ENCODE measurements around the gene COL23A1. TPM values are rescaled to one million over a fixed set of nuclear protein-coding genes. Genes with fewer than 3 reads are reported as not detected.

The COL23A1 gene
- total and polyA plus RNA-seq, 3 experiments from 2014 or later, result 0.20 to 0.28 TPM; not detected in 1

DNA sequence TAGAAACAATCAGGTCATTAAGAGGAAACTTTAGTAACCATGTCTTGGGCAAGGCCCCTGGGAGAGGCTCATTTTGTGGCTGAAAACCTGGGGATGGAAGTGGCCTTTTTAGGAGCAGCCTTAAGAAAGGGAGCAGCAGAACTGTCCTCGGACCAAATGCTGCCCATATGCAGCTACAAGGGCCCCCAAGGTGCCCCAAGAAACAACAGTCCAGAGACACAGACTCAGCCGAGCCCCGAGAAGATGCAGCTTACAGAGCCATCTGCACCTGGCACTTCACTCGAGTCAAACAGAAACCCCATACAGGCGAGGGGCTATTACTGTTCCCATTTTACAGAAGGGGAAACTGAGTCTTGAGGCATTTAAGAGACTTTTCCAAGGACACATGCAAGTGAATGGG, 58.0 kb downstream of the COL23A1 start:
- no peaks in the 10 kb centered on the region for H3K27me3 ChIP-seq (ENCODE audit: insufficient read depth, low read length, poor library complexity, severe bottlenecking)
- Mint-ChIP-seq H3K4me1 (no peaks in the 10 kb centered on the region), H3K9me3 (no peaks in the 10 kb centered on the region), H3K4me3 (no peak overlapping the region), H3K27me3 (peaks cover 4 to 10% of the 10 kb centered on the region in 2 donors), H3K27ac (no peak overlapping the region), H3K36me3 (no peaks in the 10 kb centered on the region)
- no peaks in the 10 kb centered on the region for H3K36me3 ChIP-seq (ENCODE audit: insufficient read depth, low read length)
- no peak for DNase-seq
- no peaks in the 10 kb centered on the region for H3K9me3 ChIP-seq (ENCODE audit: low read length)
- no peaks in the 10 kb centered on the region for H3K4me1 ChIP-seq (ENCODE audit: insufficient read depth, low read length)
- POLR2A ChIA-PET, result no interaction called here
- CTCF ChIA-PET, result interaction anchor here (1.4 kb wide), 1 partner anchor 8 kb away, joined by 3 read pairs; no protein-coding TSS in a partner anchor
- H3K4me3 ChIP-seq (ENCODE audit: low read length), result no peak overlapping the region
- no peak overlapping the region for H3K27ac ChIP-seq (ENCODE audit: low read depth, low read length)

DNA sequence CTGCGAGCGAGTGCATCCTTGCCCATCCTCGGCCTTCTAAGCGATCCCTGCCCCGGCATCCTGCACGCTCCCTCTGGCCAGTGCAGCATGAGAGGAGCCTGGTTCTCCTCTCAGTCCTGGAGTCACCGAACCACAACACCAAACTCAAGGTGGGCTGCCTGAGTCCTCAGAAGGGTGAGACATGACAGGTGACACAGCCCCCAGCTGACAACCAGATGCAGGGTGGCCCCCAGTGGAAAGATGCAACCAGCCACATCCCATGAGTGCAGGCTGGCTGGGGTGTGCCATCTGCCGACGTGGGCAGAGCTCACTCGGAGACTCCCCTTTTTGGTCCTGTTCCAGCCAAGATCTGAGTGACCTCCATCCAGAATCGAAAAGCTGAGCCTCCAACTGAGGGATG, 58.4 kb downstream of the COL23A1 start:
- no peaks in the 10 kb centered on the region for H3K4me1 ChIP-seq (ENCODE audit: insufficient read depth, low read length)
- no peaks in the 10 kb centered on the region for H3K9me3 Mint-ChIP-seq

DNA sequence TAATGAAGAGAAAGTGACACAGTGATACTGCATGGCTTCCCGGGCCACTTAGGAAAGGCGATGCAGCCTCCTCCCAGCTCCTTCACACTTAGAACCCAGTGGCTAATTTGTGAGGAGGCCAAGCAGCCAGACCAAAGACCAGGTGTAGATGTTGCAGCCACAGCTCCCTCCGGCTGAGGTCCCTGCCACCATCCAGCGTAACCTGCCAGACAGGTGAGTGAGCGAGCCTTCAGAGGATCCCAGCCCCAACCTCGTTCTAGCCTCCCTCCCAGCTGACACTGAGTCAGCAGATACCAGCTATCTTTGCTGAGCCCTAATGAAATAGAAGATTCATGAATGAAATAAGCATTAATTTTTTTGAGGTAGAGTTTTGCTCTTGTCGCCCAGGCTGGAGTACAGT, 59.7 kb downstream of the COL23A1 start:
- Mint-ChIP-seq H3K4me1 (no peaks in the 10 kb centered on the region), H3K36me3 (no peaks in the 10 kb centered on the region), H3K4me3 (no peak overlapping the region), H3K27me3 (peaks cover 4 to 10% of the 10 kb centered on the region in 2 donors), H3K9me3 (no peaks in the 10 kb centered on the region), H3K27ac (no peak overlapping the region)
- Histone ChIP-seq H3K27ac (ENCODE audit: low read depth, low read length) (no peak overlapping the region), H3K4me3 (ENCODE audit: low read length) (no peak overlapping the region), H3K27me3 (ENCODE audit: insufficient read depth, low read length, poor library complexity, severe bottlenecking) (no peaks in the 10 kb centered on the region), H3K36me3 (ENCODE audit: insufficient read depth, low read length) (no peaks in the 10 kb centered on the region), H3K4me1 (ENCODE audit: insufficient read depth, low read length) (no peaks in the 10 kb centered on the region), H3K9me3 (ENCODE audit: low read length) (no peaks in the 10 kb centered on the region)
- no peak for DNase-seq
- ChIA-PET POLR2A (no interaction called here), CTCF (no interaction called here)

More for the DNA sequence above, 58.4 kb downstream of the COL23A1 start:
- no peaks in the 10 kb centered on the region for H3K36me3 ChIP-seq (ENCODE audit: insufficient read depth, low read length)
- no peaks in the 10 kb centered on the region for H3K27me3 ChIP-seq (ENCODE audit: insufficient read depth, low read length, poor library complexity, severe bottlenecking)
- ChIA-PET CTCF (interaction anchor here (1.4 kb wide), 1 partner anchor 8 kb away, joined by 3 read pairs; no protein-coding TSS in a partner anchor), POLR2A (no interaction called here)
- H3K9me3 ChIP-seq (ENCODE audit: low read length), result no peaks in the 10 kb centered on the region
- Mint-ChIP-seq H3K4me1 (no peaks in the 10 kb centered on the region), H3K27ac (no peak overlapping the region), H3K36me3 (no peaks in the 10 kb centered on the region), H3K4me3 (no peak overlapping the region), H3K27me3 (peaks cover 4 to 10% of the 10 kb centered on the region in 2 donors)
- H3K27ac ChIP-seq (ENCODE audit: low read depth, low read length), result no peak overlapping the region
- no peak for DNase-seq
- H3K4me3 ChIP-seq (ENCODE audit: low read length), result no peak overlapping the region

DNA sequence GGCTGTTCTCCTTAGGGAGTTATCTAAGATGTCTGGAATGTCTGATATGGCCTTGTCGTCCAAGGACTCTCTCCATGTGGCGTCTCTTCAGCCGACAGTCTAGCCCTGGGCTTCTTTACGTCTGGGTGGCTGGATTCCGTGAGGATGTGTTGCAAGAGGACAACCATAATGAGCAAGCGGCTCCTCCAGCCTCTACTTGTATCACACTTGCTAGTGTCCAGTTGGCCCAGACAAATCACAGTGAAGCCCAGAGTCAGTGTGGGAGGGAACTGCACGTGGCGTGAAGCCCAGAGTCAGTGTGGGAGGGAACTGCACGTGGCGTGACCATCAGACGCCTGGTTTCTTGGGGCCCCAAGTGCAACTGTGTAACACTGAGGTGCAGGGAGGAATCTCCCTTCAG, 61.1 kb downstream of the COL23A1 start:
- POLR2A ChIA-PET, result no interaction called here

DNA sequence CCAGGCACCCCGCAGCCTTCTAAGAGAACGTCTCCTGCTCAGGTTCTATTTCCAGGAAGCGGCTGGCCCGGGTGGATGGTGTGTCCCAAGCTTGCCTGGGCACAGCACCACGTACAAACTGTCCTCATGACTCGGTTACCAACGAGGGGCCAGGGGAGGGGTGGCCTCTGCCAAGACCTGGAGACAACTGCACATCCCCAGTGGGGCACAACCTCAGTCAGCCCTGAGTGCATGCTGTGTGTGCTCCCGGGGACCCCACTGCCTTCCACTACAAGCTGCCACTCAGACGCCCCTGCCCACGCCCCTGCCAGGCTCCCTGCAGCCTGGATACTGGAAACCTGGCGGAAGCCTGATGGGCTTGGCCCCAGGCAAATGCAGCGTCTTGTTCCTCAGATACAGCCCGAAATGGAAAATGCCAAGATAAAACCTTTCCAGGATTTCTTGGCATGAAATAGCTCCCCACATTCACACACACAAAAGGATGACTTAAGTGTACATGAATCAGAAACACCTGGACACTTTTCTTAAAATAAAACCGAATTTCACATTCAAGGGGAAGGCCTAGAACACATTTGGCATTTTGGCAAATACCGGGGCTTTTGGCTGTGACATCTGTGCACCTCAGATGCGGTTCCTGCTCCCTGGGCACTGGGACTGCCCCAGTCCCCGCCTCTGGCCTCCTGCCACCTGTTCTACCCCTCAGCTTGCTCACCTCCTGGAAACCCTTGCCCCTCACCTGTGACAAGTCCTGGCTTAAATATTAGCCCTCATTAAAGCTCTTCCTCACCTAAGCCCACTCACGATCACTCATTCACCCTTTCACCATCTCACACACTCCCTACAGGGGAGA, 62.5 kb downstream of the COL23A1 start:
- H3K9me3 Mint-ChIP-seq, result no peaks in the 10 kb centered on the region
- no peak overlapping the region for H3K4me3 Mint-ChIP-seq
- ChIA-PET POLR2A (no interaction called here), CTCF (no interaction called here)
- H3K36me3 Mint-ChIP-seq, result no peaks in the 10 kb centered on the region
- peak overlapping the region in 2 of 8 donors; percentile 55 to 75 for H3K27ac Mint-ChIP-seq
- no peaks in the 10 kb centered on the region for H3K9me3 ChIP-seq (ENCODE audit: low read length)
- no peaks in the 10 kb centered on the region for H3K27me3 ChIP-seq (ENCODE audit: insufficient read depth, low read length, poor library complexity, severe bottlenecking)
- H3K27ac ChIP-seq (ENCODE audit: low read depth, low read length), result no peak overlapping the region
- no peak overlapping the region for H3K4me3 ChIP-seq (ENCODE audit: low read length)
- no peak for DNase-seq
- no peaks in the 10 kb centered on the region for H3K36me3 ChIP-seq (ENCODE audit: insufficient read depth, low read length)
- no peaks in the 10 kb centered on the region for H3K4me1 Mint-ChIP-seq
- no peaks in the 10 kb centered on the region for H3K4me1 ChIP-seq (ENCODE audit: insufficient read depth, low read length)
- H3K27me3 Mint-ChIP-seq, result peaks cover 0 to 6% of the 10 kb centered on the region in 2 donors

More for the DNA sequence above, 61.1 kb downstream of the COL23A1 start:
- Mint-ChIP-seq H3K27me3 (peaks cover 4 to 12% of the 10 kb centered on the region in 2 donors), H3K36me3 (no peaks in the 10 kb centered on the region), H3K4me3 (no peak overlapping the region), H3K4me1 (no peaks in the 10 kb centered on the region), H3K9me3 (no peaks in the 10 kb centered on the region), H3K27ac (no peak overlapping the region)
- H3K27me3 ChIP-seq (ENCODE audit: insufficient read depth, low read length, poor library complexity, severe bottlenecking), result no peaks in the 10 kb centered on the region
- H3K27ac ChIP-seq (ENCODE audit: low read depth, low read length), result no peak overlapping the region
- CTCF ChIA-PET, result no interaction called here
- H3K4me1 ChIP-seq (ENCODE audit: insufficient read depth, low read length), result no peaks in the 10 kb centered on the region
- H3K9me3 ChIP-seq (ENCODE audit: low read length), result no peaks in the 10 kb centered on the region
- DNase-seq, result no peak
- H3K4me3 ChIP-seq (ENCODE audit: low read length), result no peak overlapping the region
- H3K36me3 ChIP-seq (ENCODE audit: insufficient read depth, low read length), result no peaks in the 10 kb centered on the region

DNA sequence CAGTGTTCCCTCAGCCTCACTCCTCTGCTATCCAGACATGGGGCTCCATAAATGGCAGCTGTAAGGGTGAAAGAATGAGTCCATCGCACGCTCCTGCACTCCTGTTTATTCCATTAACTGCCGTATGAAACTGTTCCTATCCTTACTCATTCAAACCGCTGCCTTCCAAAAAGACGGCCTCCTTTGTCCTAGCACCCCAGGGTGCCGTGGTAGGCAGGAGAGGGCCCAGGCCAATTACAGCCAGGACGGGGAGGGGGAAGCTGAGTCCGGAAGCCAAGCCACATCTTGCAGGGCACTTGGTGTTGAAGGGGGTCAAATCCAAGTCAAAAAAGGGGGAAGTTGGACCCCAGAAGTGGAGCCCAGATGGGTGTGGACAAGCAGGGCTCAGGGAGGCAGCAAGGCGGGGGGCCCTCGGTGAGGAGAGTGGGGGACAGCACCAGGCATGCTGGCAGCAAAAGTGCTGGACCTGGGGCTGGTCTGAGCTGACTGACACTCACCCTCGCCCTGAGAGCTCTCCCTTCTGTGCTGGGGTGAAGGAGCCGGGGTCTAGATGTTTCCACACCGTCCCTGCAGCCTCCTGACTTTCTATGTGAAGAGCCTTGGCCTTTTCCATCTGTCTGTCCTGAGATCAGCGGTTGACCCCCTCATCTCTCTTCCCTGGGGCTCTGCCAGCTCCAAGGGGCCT, 63.3 kb downstream of the COL23A1 start:
- no peaks in the 10 kb centered on the region for H3K4me1 ChIP-seq (ENCODE audit: insufficient read depth, low read length)
- Mint-ChIP-seq H3K4me3 (no peak overlapping the region), H3K36me3 (no peaks in the 10 kb centered on the region), H3K27me3 (peaks cover 0 to 3% of the 10 kb centered on the region in 2 donors), H3K4me1 (no peaks in the 10 kb centered on the region), H3K27ac (no peak overlapping the region), H3K9me3 (no peaks in the 10 kb centered on the region)
- no peaks in the 10 kb centered on the region for H3K36me3 ChIP-seq (ENCODE audit: insufficient read depth, low read length)
- no peak for DNase-seq
- no peaks in the 10 kb centered on the region for H3K9me3 ChIP-seq (ENCODE audit: low read length)
- no peak overlapping the region for H3K27ac ChIP-seq (ENCODE audit: low read depth, low read length)
- H3K27me3 ChIP-seq (ENCODE audit: insufficient read depth, low read length, poor library complexity, severe bottlenecking), result no peaks in the 10 kb centered on the region
- ChIA-PET CTCF (no interaction called here), POLR2A (no interaction called here)
- H3K4me3 ChIP-seq (ENCODE audit: low read length), result no peak overlapping the region

DNA sequence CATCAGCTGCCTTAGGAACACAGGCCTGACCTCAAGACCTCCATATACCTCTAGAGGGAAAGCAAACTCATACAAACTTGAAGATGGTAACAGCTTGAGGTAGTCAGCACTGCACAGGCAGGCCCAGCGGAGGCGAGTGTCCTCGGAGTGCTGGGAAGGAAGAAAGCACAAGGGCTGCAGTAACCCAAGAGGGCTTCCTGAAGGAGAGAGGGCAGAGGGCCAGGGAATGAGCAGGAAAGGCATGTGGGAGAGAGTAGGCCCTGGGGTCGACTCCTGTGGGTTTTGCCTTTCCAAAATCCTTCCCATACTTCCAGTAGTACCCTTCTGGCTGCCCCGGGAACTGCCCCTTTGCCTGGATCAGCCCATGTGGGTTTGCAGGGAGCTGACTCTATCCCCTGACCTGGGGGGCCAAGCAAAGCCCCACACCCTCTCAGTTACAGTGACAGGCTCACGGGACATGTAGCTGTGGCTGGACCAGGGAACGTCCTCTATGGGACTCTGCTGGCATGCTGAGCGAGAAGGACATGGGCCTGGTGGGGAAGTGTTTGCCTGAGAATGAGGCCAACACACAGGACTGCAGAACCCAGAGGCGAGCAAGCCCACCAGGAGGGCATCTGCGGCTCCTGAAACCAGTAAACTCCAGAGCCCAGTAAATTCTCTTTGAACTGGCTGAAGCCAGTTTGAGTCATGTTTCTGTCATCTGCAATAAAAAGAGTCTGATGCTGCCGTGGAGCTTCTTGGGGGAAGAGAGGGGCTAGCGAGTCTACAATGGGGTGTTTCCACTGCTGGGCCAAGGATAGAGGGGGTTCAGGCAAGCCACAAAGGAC, 64.1 kb downstream of the COL23A1 start:
- CTCF ChIA-PET, result no interaction called here
- POLR2A ChIA-PET, result no interaction called here
- Mint-ChIP-seq H3K36me3 (no peaks in the 10 kb centered on the region), H3K27me3 (peaks cover 0 to 1% of the 10 kb centered on the region in 2 donors), H3K9me3 (no peaks in the 10 kb centered on the region), H3K4me1 (no peaks in the 10 kb centered on the region), H3K27ac (no peak overlapping the region), H3K4me3 (no peak overlapping the region)
- no peaks in the 10 kb centered on the region for H3K9me3 ChIP-seq (ENCODE audit: low read length)
- no peaks in the 10 kb centered on the region for H3K36me3 ChIP-seq (ENCODE audit: insufficient read depth, low read length)
- no peak for DNase-seq
- H3K27me3 ChIP-seq (ENCODE audit: insufficient read depth, low read length, poor library complexity, severe bottlenecking), result no peaks in the 10 kb centered on the region
- H3K27ac ChIP-seq (ENCODE audit: low read depth, low read length), result no peak overlapping the region
- no peaks in the 10 kb centered on the region for H3K4me1 ChIP-seq (ENCODE audit: insufficient read depth, low read length)
- no peak overlapping the region for H3K4me3 ChIP-seq (ENCODE audit: low read length)
